NCI-H146 (cell line): ENCODE results near the gene SMURF1.
"Not testable (repeated sequence)": the region's sequence is repeated elsewhere in the genome, so short reads cannot be mapped to it uniquely, and the experiment has no call there.

Experiments
- DNase-seq: peaks from one replicate; lab custom pipeline; 2025; lab: John Stamatoyannopoulos, UW

SMURF1 gene

DNA sequence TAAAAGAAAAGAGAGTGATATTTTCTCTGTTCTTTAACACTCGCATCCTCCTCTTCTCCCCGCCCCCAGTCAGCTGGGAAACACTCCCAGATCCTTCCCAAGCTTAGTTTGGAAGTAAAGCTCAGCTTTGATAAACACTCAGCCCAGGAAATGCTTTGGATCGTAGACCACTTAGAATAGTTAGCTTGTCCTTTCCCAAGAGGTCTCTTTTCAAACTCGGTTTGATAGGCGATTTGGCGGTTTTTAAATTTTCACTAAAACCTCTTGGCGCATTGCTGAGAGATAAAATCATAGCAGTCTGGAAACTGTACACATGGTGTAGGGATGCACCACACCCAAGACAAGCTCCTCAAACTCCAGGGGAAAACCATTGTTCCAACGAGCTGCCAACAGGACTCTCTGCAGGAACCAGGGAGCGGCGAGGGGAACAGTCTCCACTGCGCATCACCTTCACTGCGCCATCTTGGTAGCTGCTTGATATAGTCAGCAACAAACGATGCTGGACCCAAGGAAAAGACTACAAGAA is 22.3 kb downstream of the SMURF1 start:
- no peak for DNase-seq

DNA sequence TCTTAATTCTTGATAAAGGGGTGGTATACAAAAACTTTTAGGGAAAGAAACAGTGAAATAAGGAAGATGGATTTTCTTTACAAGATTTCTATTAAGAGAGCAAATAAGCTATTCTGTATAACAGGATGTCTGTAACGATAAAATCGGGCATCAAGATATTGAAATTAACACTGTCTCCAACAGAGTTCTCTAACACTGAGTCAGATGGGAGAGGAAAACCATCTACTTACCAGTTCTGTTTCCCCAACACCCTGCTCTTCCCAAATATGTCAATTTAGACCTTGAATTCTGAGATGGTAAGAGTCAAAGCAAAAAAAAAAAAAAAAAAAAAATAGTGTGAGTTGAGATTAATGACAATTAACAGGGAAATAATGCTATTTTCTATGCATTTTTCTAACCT is 23.0 kb downstream of the SMURF1 start:
- DNase-seq, result no peak

DNA sequence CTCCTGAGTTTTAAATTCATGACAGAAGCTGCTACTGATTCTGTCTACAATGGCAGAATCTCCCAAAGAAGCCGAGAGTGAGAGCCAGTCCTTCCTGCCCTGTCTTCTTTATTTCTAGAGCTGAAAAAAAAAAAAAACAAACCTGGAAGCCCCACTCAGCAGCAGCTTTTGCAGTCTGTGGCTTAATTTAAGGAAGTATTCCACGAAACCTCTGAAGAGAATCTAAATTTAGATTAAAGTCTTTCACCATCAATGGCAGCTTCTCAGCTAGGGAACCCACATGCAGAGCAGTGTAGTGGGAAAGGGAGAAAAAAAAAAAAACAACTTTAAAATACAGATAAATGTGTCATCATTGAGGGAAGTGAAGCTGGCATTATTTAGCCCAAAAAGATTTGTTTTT is 23.4 kb downstream of the SMURF1 start:
- no peak for DNase-seq

DNA sequence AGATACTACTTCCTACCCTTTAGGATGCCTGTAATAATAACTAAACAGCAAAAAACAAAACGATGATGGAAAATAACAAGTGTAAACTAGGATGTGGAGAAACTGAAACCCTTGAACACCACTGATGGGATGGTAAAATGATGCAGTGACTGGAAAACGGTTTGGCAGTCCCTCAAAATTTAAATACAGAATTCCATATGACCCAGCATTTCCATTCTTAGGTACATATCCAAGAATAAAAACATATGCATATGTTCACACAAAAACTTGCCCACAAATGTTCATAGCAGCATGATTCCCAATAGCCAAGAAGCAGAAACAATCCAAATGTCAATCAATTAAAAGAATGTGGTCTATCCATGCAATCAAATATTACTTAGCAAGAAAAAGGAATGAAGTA is 25.8 kb downstream of the SMURF1 start:
- DNase-seq, result no peak

DNA sequence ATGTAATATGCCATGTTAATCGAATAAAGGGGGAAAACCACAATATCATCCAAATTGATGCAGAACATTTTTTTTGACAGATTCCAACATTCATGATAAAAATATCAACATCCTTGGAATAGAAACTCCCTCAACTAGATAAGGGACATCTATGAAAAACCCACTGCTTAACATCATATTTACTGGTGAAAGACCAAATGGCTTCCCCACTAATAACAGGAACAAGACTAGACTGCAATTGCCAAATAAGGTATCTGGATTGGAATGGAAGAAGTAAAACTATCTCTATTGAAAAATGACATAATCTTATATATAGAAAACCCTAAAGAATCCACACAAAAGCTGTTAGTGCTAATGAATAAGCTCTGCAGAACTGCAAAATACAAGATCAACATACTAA is 27.8 kb downstream of the SMURF1 start:
- DNase-seq, result no peak

GRCh38 chr7:99115379-99115778 is 28.5 kb downstream of the SMURF1 start:
- no peak for DNase-seq

- DNase-seq, result no peak
Observed at GRCh38 chr7:99112979-99113378, 30.9 kb downstream of the SMURF1 start.

DNA sequence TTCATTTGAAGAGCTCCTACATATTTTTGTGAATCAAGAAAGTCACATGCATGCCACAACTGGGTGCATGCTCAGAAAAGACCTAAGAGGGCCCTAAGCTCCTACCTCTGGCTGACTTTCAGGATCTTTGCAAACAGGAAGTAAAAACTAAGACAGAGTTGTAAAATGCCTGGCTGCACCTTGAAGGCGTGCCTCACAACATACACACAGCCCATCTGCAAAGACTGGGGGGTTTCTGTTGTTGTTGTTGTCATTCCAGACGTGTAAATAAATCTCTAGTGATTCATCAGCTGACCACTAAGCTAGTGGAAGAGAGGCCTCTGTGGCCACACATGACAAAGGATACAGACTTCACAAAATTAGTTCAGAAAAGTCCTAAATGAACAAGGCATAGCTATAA is 31.8 kb downstream of the SMURF1 start:
- DNase-seq, result no peak

DNA sequence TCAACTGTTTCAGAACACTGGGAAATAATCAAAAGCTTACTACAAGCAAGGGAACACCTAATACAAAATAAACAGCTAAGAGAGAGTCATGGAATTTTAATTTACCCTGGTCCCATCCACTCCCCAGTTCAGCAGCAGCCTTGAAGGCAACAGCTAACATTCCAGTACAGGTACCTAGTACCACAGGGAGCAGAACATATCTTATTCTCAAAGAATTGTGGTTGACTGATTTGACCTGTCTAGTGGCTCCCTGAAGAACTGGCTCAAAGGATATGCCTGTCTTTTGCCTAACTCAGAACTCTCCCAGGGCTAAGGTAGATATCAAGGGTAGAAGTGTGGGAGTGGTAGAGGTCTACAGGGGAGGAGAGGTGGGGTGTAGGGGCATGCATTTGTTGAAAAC is 32.3 kb downstream of the SMURF1 start:
- DNase-seq, result no peak

DNA sequence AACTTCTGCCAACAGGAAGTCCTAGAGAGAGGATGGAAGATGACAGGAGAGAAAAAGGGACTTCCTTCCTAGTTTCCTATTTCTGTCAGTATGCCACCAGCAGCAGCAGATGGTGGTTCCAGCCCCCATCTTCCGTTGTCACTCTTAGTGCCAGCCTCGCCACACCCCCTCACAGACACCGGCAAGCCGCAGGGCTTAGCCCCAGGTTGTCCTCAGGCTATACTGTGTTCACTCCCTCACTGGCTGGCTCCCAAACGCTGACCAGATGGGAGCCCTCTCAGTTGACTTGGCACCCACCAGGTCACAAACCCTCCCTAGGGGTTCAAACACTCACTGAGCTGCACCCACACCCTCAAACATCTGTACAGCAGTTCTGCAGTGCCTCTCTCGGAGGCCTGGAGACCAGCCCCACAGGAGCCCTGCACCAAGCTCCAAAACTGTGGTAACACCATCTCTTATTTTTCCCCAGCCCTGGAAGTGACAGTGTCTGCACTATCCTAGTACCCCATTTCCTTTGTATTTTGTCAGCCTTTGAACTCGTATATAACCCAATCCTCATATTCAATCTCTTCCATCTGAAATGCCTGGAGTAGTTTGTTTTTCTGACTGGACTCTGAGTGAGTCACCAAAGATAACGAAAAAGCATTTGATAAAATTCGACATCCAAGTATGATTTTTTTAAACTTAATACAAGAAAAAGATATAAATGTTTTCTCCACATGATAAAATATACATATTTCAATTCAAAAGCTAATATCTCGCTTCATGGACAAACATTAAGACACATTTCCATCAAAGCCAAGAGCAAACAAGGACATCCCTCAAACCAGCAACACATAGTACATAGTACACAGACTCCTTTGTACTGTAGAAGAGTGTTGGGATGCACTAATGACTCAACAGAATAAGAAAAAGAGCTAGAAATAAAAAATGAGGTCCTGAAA is 34.5 kb downstream of the SMURF1 start:
- no peak for DNase-seq

DNA sequence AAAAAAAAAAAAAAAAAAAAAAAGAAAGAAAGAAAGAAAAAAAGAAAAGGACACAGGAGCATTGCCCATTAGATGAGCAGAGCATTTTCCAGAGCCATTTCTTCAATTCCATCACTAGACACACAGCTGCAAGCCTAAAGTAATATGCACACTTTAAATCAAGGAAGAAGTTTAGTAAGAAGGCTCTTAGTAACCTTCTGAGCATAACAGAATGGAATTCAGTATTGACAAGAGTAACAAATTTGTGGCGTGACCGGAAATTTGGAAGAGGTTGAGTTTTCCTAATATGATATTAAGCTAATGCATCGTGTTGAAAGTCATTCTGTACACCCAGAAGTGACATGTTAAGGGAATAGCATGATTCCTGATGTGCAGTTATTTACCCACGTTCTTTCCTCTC is 35.3 kb downstream of the SMURF1 start:
- no peak for DNase-seq

GRCh38 chr7:99106821-99107241 is 37.1 kb downstream of the SMURF1 start:
- no peak for DNase-seq

GRCh38 chr7:99106411-99106810 is 37.5 kb downstream of the SMURF1 start:
- no peak for DNase-seq

DNA sequence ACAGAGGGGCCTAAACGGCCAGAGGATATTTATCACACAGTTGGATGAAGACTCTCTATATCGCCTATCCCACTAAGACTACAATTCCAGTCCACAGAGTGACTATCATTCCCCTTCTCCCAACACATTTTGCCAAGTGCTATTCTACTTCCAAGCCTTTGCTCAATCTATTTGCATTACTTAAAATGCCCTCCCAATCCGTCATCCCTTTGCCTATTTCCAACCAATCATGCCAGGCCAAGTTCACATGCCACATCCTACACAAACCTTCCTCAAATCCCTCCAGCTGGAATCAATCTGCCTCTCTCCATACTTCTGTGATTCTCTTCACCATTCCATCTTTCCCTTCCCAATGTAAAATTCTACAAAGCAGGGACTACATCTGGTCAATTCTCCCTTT is 38.2 kb downstream of the SMURF1 start:
- DNase-seq, result no peak

DNA sequence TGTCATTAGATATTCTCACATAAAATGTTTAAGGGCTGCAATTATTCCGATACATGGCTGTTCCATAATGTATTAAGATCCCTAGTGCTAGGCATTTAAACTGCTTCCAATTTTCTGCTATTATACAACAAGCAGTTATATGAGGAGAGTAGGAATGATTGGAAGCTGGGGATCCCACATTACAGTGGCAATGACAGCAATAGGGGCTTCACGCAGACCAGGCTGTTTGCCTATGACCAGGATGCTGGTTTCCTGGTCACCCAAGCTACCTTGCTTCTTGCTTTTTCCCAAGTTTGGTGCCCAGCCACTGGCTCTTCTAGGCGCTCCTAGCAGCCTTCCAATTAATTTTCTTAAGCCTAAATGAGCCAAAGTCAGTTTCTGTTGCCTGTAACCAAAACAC is 39.3 kb downstream of the SMURF1 start:
- no peak for DNase-seq

GRCh38 chr7:99103836-99104235 is 40.1 kb downstream of the SMURF1 start:
- not testable (repeated sequence) for DNase-seq

- DNase-seq, result no peak
Observed at GRCh38 chr7:99102809-99103690, 40.9 kb downstream of the SMURF1 start.

DNA sequence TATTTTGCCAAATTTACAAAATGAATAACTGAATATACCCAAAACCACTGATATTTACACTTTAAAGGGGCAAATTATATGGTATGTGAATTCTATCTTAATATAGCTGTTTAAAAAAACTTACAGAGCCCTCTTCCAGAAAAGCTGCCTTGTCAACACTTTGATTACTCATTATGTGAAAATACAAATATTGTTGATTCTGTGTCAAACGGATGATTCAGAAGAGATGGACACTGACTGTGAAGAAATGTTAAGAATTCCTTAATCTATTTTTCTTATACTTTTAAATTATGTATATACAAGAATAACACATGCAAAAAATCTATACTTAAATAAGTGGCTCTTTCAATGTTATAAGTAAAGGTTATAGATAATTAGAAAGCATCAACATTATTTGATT is 41.5 kb downstream of the SMURF1 start:
- DNase-seq, result no peak

DNA sequence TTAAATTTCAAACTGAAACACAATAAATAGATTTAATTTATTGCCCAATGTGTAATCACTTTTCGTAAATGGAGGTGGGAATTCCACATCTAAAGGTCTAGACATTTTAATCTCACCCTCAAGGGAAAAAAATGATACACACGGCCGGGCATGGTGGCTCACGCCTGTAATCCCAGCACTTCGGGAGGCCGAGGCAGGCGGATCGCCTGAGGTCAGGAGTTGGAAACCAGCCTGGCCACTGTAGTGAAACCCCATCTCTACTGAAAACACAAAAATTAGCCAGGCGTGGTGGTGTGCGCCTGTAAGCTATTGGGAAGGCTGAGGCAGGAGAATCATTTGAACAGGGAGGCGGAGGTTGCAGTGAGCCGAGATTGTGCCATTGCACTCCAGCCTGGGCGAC is 42.4 kb downstream of the SMURF1 start:
- not testable (repeated sequence) for DNase-seq

DNA sequence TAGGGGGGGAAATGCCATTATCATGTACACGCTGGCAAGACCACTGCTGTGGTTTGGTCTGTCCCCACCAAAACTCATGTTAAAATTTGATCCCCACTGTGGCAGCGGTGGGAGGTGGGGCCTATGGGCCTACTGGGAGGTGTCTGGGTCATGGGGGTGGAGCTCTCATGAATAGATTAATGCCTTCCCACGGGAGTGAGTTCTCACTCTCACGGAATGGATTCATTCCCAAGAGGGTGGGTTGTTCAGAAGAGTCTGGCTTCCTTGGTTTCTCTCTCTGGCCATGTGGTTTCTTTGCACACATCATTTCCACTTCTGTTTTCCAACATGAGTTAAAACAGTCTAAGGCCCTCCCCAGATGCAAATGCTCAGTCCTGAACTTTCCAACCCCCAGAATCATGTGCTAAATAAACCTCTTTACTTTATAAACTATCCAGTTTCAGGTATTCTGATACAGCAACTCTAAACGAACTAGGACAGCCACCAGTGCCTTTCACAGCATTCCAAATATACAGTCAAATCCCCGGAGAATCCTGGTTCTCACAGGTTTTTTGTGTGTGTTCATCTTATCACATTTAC is 44.3 kb downstream of the SMURF1 start:
- no peak for DNase-seq

DNA sequence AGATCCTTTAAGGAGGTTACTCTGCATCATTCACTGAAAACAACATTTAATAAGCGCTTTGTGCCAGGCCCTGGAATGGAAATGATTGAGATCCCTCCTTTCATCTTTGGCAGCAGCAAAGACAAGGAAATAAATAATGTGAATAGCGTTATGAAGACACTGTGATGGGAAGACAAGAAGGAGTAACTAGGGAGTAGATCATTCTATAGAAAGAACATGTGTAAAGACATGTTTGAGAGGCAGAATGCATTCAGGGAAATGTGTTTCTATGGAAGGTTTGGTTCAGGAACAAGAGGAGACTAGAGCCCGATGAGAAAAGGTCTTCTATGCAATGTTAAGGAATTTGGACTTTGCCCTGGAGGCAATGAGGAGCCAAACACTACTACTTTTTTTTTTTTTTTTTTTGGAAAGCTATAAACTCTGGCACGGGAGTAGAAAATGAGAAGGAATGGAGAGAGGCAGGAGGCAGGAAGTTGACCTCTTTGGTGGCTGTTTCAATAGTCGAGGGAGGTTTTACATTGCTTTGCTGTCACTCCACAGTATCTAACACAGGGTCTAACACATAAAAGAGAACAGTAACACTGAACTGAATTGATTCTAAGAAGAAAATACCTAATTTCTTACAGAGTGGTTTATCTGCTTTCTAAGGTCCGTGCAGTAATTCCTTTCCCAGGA is 44.9 kb downstream of the SMURF1 start:
- no peak for DNase-seq
